ENCODE results near the gene MICAL3.
"Not testable (repeated sequence)": the region's sequence is repeated elsewhere in the genome, so short reads cannot be mapped to it uniquely, and the experiment has no call there.

The MICAL3 gene

GRCh38 chr22:17997456-17997855 lies 26.9 kb downstream of the MICAL3 start:
- no peak for DNase-seq

GRCh38 chr22:17995256-17995655 lies 29.1 kb downstream of the MICAL3 start:
- not testable (repeated sequence) for DNase-seq

DNA sequence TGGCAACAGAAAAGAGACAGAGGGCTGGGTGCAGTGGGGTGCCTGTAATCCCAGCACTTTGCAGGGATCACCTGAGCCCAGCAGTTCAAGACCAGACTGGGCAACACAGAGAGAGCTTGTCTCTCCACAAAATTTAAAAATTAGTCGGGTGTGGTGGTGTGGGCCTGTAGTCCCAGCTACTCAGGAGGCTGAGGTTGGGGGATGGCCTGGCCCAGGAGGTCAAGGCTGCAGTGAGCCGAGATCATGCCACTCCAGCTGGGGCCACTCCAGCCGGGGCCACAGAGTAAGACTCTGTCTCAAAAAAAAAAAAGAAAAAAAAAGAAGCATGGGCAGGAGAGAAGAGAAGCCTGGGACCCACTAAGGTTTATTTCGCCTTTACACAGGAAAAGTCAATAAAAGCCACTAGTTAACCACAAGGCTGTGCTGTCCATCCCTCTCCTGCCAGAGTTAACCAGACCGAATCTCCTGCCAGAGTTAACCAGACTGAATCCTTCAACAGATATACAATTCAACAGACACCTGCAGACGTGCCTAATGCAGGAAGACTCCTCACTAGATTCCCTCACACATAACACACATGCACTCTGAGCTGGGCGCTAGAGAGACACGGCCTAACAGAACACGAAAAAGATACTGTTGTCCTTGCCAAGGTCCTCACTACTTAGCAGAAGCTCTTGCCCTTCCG lies 29.8 kb downstream of the MICAL3 start:
- DNase-seq = no peak

GRCh38 chr22:17992976-17993375 lies 31.4 kb downstream of the MICAL3 start:
- DNase-seq = not testable (repeated sequence)

DNA sequence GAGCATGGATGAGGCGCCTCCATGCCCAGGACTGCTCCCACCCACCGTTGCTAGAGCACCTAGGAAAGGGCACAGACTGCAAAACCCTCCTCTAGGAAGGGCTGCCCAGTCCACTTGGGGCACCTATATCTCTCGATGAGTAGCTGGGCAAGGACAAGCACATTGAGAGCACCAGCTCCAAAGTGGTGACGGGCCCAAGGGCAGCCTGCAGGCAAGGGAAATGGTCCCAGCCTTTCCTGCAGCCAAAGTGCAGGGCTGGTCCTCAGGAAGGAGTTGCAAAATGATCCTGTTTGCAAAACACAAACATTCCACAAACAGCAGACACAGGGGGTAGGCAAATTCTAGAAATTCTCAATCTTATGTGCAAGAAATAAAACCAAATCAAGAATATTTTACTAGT lies 32.4 kb downstream of the MICAL3 start:
- not testable (repeated sequence) for DNase-seq

DNA sequence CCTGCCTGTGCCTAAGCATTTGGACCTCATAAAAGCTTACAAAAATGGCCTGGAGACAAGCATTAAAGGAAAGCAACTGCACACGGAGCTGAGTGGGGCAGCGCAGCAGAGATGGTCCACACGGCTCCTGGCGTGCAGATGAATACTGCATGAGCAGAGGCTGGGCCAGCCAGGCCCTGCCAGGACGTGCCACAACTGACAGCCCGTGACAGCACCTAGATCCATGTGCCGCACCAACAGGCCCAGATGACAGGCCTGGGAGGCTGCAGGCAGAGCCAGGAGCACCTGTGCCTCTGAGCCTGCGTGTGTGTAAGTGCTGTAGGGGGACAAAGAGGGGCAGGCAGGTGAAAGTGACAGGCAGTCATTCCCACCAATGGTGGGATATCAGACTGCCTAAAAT lies 33.4 kb downstream of the MICAL3 start:
- no peak for DNase-seq

- no peak for DNase-seq
Measured at GRCh38 chr22:17990147-17990546, 34.2 kb downstream of the MICAL3 start.

- DNase-seq = no peak
Measured at GRCh38 chr22:17988800-17989513, 35.4 kb downstream of the MICAL3 start.

DNA sequence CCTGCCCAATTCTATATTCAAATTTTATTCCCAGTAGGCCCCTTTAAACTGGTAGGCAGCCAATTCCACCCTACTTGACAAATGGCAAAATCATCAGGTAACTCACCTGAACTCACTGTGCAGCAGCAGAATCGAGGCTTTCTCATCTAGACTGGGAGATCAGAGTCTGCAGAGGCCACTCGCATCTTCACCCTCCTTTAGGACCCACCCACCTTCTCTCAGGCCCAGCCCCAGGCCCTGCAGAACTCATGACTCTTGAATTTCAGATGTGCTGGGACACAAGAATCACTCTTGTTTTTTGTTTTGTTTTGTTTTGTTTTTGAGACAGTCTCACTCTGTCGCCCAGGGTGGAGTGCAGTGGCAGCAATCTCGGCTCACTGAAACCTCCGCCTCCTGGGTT lies 38.8 kb downstream of the MICAL3 start:
- DNase-seq = no peak

- not testable (repeated sequence) for DNase-seq
Measured at GRCh38 chr22:17985071-17985470, 39.3 kb downstream of the MICAL3 start.

GRCh38 chr22:17984114-17984513 lies 40.2 kb downstream of the MICAL3 start:
- DNase-seq = no peak

DNA sequence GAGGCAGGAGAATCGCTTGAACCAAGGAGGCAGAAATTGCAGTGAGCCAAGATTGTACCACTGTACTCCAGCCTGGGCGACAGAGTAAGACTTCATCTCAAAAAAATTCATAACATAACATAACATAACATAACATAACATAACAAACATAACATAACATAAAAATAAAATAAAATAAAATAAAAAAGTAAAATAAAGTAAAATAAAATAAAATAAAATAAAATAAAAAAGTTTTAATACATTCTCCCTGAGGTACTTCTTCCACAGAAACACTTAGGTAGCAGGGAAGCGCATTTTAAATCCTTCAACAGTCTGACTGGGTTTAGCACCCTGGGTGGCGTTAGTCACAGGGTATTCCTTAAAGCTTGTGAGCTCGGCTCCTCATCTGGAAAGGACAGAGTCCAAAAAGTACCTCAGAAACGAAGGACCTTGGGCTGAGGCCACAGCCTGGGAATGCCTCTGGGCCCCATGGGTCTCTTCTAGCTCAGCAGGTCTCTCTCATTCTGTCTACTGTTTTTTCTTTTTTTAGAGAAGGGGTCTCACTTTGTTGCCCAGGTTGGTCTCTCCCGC lies 41.7 kb downstream of the MICAL3 start:
- DNase-seq = no peak

DNA sequence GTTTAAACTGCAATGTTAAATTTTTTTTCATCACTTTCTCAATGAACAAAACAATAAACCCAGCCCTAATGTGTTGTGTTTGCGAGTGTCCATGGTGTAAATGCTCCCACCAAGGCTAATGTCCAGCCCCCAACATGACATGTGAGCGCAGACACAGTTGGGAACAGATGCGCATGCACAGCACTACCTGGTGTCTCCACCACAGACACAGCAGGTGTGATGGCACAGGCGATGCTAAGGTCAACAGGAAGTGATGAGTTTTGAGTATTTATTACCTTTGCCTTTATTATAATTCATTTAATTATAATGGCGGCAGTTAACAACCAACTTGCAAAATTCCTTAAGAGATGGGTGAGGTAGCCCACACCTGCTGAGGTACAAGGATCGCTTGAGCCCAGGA lies 42.9 kb downstream of the MICAL3 start:
- no peak for DNase-seq

DNA sequence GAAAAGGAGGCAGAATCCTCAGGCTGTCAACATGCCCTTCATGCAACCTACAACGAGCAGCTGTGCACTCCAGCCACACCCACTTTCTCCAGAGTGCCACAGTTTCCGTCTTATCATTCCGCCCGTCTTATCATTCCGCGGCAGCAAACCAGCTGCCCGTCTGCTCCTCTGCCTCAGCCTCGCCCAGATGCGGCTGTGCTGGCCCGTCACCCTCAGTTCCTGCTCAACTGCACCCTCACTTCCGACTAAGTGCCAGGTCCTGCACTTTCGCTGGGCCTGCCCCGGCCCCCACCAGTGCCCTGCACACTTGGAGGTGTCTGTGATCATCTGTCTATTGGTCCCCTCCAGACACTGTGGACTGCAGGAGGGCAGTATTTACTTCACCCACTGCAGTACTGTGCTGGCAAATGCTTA lies 43.7 kb downstream of the MICAL3 start:
- no peak for DNase-seq

- no peak for DNase-seq
Measured at GRCh38 chr22:17980015-17980590, 44.3 kb downstream of the MICAL3 start.

GRCh38 chr22:17978027-17978426 lies 46.3 kb downstream of the MICAL3 start:
- no peak for DNase-seq

GRCh38 chr22:17977371-17977770 lies 47.0 kb downstream of the MICAL3 start:
- no peak for DNase-seq

DNA sequence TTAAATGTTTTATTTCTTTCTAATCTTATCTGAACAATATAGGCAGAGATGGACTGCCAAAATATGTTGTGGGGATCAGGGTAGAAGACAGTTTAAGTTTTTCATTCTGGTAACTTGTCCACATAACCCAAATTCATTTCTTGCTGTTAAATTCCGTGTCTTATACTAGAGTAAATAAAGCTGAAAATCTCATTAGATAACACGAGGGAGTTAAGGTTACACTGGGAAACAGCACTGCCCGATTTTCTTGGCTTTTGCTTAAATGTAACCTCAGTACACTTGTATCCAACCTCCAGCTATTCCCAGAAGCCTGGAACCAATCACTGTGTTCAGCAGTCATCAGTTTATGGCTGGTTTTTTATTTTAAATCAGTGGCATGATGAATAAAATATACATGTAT lies 48.2 kb downstream of the MICAL3 start:
- no peak for DNase-seq

- DNase-seq = no peak
Measured at GRCh38 chr22:17974703-17975372, 49.5 kb downstream of the MICAL3 start.

GRCh38 chr22:17974087-17974486 lies 50.3 kb downstream of the MICAL3 start:
- DNase-seq = no peak

GRCh38 chr22:17973217-17973616 lies 51.1 kb downstream of the MICAL3 start:
- DNase-seq = no peak

DNA sequence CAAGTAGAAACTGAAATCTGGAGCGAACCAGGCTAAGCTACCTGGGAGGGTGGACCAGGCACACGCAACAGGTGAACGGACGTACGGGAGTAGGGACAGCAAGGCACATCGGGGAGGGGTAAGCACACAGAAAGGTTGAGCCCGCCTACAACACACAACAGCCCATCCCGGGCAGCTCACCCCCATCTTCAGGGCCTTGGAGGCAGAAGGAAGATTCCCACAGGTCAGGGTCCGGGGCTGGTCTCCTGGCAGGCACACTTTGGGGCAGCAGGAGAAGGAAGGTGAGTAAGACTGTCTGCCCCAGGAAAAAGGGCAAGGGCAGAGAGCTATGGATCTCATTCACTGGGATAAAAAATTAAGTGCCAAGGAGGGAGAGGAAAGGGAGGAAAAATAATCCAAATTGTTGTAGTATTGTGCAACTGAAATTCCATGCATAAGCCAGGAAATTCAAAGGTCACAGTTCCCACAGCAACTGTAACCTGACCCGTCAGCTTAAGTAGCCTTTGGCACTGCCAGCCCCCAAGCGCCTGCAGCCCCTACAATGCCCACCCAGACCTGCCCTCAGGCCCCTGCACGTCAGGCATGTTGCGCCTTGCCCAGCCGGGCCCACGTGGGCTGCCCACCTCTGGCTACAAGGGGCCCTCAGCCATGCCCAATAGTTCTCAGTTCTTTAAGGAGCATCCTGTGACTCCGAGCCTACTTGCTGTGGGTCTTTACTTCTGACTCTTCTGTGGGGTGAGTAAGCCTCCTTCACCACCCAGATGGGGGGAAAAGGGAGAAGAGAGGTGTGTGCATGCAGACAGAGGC lies 51.8 kb downstream of the MICAL3 start:
- no peak for DNase-seq

- DNase-seq = no peak
Measured at GRCh38 chr22:17971711-17972110, 52.6 kb downstream of the MICAL3 start.

Measured in NCI-H748 treated with DMSO at 0.1 percent for 48 hours (cell line).